AG10803 (cell line): ENCODE data around the gene TMEM273.

Experiments used
- DNase-seq: peaks from one replicate; pipeline ENCODE4 v3.0.0; 2010; ENCODE audit warnings: low read depth
- H3K4me3 ChIP-seq: 2 replicates; pipeline ENCODE4 v1.5.1; 2011; ENCODE audit warnings: mild to moderate bottlenecking, low read length, control low read depth
- TF ChIP-seq, protein P1 (sequence below): conservative IDR thresholded peaks from 2 replicates; pipeline ENCODE4 v1.5.1; 2011; ENCODE audit warnings: mild to moderate bottlenecking, low read length, control low read depth, inconsistent platforms

Gene TMEM273

DNA sequence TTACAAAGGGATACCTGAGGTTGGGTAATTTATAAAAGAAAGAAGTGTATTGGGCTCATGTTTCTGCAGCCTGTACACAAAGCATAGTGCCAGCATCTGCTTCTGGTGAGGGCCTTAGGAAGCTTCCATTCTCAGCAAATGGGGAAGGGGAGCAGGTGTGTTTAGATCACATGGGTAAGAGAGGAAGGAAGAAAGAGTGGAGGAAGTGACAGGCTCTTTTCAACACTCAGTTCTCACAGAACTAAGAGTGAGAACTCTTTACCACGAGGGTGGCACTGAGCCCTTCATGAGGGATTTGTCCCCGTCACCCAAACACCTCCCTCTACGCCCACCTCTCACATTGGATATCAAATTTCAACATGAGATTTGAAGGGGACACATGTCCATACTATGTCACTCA is 53.9 kb downstream of the TMEM273 start:
- TF ChIP-seq, protein P1, sequence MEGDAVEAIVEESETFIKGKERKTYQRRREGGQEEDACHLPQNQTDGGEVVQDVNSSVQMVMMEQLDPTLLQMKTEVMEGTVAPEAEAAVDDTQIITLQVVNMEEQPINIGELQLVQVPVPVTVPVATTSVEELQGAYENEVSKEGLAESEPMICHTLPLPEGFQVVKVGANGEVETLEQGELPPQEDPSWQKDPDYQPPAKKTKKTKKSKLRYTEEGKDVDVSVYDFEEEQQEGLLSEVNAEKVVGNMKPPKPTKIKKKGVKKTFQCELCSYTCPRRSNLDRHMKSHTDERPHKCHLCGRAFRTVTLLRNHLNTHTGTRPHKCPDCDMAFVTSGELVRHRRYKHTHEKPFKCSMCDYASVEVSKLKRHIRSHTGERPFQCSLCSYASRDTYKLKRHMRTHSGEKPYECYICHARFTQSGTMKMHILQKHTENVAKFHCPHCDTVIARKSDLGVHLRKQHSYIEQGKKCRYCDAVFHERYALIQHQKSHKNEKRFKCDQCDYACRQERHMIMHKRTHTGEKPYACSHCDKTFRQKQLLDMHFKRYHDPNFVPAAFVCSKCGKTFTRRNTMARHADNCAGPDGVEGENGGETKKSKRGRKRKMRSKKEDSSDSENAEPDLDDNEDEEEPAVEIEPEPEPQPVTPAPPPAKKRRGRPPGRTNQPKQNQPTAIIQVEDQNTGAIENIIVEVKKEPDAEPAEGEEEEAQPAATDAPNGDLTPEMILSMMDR = no peak
- no peak overlapping the region for H3K4me3 ChIP-seq
- no peak for DNase-seq

DNA sequence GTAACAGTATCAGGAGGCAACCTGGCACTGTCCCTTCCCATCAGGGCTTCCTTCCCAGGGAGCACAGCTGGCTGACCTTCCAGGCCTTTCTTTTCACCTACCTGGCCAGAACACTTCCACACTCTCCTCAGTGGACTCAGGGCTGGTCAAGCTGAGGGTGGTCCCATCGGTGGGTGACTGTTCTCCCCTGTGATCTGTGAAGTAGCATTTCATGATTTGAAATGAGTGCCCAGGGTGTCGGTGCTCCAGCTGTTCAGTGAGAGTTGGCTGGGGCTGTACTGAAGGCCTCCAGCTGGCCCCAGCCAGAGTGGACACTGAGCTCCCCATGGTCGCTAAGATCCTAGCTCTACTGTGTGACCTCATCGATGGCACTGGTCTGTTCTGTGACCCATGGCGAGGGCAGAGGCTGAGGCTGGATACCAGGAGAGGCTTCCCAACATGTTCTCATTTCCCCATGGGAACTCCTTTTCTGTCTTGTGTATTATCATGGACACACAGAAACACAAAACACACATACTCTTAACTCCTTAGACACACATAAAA is 54.4 kb downstream of the TMEM273 start, which contains the start of gene FAM170B:
TSS of gene FAM170B (minus strand) at position 316 of the 543 bp plus-strand sequence. CDS start at position 213, 103 bp downstream.
- TF ChIP-seq, protein P1 = no peak
- DNase-seq = no peak
- no peak within 1 kb of the TSS for H3K4me3 ChIP-seq

DNA sequence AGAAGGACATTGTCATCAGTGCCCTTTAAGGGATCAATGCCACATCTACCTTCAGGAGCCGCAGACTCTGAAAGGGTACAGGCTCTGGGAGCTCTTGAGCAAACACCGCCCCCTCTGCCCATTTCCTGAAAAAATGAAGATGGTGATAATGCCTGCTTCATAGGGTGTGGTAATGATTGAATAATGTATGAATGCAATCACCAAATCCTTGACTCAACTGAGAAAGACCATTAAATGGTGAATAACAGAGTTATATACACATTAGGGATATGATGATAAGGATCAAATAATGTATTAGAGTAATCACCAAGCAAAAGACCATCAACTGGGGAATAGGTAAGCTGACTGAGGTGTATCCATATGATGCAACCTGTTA is 55.8 kb downstream of the TMEM273 start:
- DNase-seq = no peak
- TF ChIP-seq, protein P1 = no peak
- H3K4me3 ChIP-seq = no peak overlapping the region

DNA sequence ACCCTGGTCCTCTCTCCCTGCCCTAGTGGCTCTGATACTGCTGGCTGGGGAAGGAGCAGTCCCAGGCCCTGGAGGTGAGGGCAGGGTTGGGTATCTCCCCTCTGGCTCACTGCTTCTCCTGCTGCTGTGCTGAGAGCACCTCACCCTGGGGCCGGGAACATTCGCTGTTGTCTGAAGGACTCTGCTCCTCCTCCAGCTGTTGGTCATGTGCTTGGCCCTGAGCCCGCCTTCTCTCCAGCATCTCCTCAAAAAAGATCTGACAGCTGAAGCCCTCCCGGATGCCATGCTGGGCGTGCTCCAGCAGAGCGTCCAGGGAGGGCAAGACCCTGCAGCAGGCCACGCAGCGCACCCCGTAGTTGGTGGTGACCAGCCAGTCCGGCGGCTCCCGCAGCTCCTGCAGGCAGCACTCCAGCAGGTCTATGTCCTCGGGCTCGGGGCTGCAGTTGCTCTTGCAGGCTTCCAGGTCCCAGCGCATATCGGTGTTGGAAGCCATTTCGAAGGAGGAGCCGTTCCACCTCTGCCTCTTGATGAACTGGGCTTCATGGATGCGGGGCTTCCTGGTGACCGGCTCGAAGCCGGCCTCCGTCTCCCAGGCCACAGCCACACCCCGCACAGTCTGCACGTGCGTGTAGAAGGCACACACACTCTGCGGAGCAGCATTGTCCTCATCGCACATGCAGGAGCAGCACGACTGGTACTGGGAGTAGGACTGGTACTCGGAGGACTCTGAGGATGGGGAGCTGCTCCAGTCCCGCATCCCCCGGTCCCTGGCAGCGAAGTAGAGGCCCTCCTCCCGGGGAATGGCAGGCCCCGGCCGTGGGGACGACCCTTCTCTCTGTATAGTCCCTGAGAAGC is 56.5 kb downstream of the TMEM273 start:
- H3K4me3 ChIP-seq = no peak overlapping the region
- no peak for DNase-seq
- TF ChIP-seq, protein P1 = no peak

DNA sequence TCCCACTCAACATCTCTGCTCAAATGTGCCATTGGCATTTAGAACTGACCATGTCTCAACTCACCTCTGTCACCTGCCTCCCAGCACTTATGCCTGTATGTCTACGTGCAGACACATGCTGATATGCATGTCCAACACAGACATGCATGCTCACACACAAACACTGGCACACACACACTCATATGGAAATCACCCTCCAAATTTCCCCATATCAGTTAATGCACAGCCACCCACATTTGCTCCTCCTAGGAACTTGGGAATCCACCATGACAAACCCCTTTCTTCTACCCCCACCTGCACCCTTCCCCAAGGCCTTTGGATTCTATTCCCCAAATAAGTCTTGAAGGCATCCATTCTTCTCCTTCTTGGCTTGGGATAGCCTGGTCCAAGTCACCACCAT is 58.8 kb downstream of the TMEM273 start:
- H3K4me3 ChIP-seq = no peak overlapping the region
- TF ChIP-seq, protein P1 = no peak
- DNase-seq = no peak

DNA sequence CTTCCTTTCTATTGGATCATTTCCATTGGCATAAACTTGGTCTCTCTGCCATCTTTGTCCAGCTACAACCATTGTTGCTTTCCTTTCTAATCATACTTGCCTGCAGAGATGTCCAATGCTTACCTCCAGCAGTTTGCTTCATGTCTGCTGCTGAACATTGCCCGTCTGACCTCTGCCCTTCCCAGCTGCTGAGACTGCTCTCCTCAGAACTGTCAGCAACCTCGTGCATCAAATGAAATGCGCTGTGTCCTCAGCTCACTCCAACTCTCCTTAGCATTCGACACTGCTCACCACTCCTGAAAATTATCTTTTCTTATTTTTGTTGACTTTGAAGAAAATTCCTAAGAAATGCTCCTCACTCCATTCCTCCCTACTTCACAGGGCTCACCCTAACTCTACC is 59.3 kb downstream of the TMEM273 start:
- no peak overlapping the region for H3K4me3 ChIP-seq
- TF ChIP-seq, protein P1 = no peak
- DNase-seq = no peak
